NB4 (cell line): Measurements from ENCODE around the gene BBIP1.

Source experiments
- MYC ChIP-seq: IDR thresholded peaks from 2 replicates; pipeline ENCODE4 v1.6.1; 2011; ENCODE audit warnings: low read depth, low read length
- POLR2A ChIP-seq: IDR thresholded peaks from 2 replicates; pipeline ENCODE4 v1.6.1; 2011; ENCODE audit warnings: mild to moderate bottlenecking; ENCODE audit not compliant: insufficient read length; ENCODE audit errors: extremely low read depth
- TF ChIP-seq, protein P1 (sequence below): IDR thresholded peaks from one replicate; pipeline ENCODE4 v1.5.1; 2012; ENCODE audit warnings: low read depth, low read length

GRCh38 chr10:110927461-110927860 lies 8.5 kb upstream of the BBIP1 start:
- TF ChIP-seq, protein P1, sequence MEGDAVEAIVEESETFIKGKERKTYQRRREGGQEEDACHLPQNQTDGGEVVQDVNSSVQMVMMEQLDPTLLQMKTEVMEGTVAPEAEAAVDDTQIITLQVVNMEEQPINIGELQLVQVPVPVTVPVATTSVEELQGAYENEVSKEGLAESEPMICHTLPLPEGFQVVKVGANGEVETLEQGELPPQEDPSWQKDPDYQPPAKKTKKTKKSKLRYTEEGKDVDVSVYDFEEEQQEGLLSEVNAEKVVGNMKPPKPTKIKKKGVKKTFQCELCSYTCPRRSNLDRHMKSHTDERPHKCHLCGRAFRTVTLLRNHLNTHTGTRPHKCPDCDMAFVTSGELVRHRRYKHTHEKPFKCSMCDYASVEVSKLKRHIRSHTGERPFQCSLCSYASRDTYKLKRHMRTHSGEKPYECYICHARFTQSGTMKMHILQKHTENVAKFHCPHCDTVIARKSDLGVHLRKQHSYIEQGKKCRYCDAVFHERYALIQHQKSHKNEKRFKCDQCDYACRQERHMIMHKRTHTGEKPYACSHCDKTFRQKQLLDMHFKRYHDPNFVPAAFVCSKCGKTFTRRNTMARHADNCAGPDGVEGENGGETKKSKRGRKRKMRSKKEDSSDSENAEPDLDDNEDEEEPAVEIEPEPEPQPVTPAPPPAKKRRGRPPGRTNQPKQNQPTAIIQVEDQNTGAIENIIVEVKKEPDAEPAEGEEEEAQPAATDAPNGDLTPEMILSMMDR = no peak
- TF ChIP-seq POLR2A (no peak), MYC (no peak)
